ENCODE results near the gene GRIN1. TPM values are rescaled to one million over a fixed set of nuclear protein-coding genes. Genes with fewer than 3 reads are reported as not detected.
A peak's percentile ranks its signal among the peaks of the same experiment; 100 is the strongest.
"Not testable (repeated sequence)": the region's sequence is repeated elsewhere in the genome, so short reads cannot be mapped to it uniquely, and the experiment has no call there.

GRIN1 gene
- total RNA-seq, 2 donors from 2014 or later = 0.46 to 0.47 TPM

- DNase-seq, ATAC-seq: not testable (repeated sequence)
- intact Hi-C loops (cut with DNase I, micrococcal nuclease) = loop anchor here in 1 of 2 donors (5.0 kb wide), 1 partner anchor 104 kb away; the partner anchor contains the start of genes CYSRT1 and RNF224
Observed at GRCh38 chr9:137122796-137123467, 16.0 kb upstream of the GRIN1 start.

GRCh38 chr9:137123468-137123837, 15.5 kb upstream of the GRIN1 start:
- intact Hi-C loops (cut with DNase I, micrococcal nuclease) = loop anchor here in 1 of 2 donors (5.0 kb wide), 1 partner anchor 104 kb away; the partner anchor contains the start of genes CYSRT1 and RNF224
- DNase-seq (no peak), ATAC-seq (no peak)

- not testable (repeated sequence) for DNase-seq, ATAC-seq
- intact Hi-C loops (cut with DNase I, micrococcal nuclease) = loop anchor here in 1 of 2 donors (5.0 kb wide), 1 partner anchor 103 kb away; the partner anchor contains the start of genes CYSRT1 and RNF224
Observed at GRCh38 chr9:137123952-137124462, 14.9 kb upstream of the GRIN1 start.

- ATAC-seq = no peak
- intact Hi-C loops (cut with DNase I, micrococcal nuclease) = no loop called here
- DNase-seq = no peak
Observed at GRCh38 chr9:137126786-137127185, 12.2 kb upstream of the GRIN1 start.

GRCh38 chr9:137127301-137128157, 11.4 kb upstream of the GRIN1 start:
- intact Hi-C loops (cut with DNase I, micrococcal nuclease) = no loop called here
- DNase-seq (peak in 1 of 2 donors; percentile 35), ATAC-seq (no peak)

- ATAC-seq = no peak
- DNase-seq = no peak
- intact Hi-C loops (cut with DNase I, micrococcal nuclease) = no loop called here
Observed at GRCh38 chr9:137128158-137128861, 10.6 kb upstream of the GRIN1 start.

- intact Hi-C loops (cut with DNase I, micrococcal nuclease) = no loop called here
- ATAC-seq = peak; percentile 1
Observed at GRCh38 chr9:137128862-137129455, 10.0 kb upstream of the GRIN1 start.

GRCh38 chr9:137129456-137130175, 9.3 kb upstream of the GRIN1 start:
- ATAC-seq = peak; percentile 99
- DNase-seq = peak; percentile 86 to 90
- intact Hi-C loops (cut with DNase I, micrococcal nuclease) = no loop called here

More at GRCh38 chr9:137128862-137129455, 10.0 kb upstream of the GRIN1 start:
- DNase-seq = peak in 1 of 2 donors; percentile 26

- intact Hi-C loops (cut with DNase I, micrococcal nuclease) = no loop called here
- no peak for DNase-seq
- ATAC-seq = no peak
Observed at GRCh38 chr9:137130176-137130755, 8.7 kb upstream of the GRIN1 start.

- ATAC-seq (no peak), DNase-seq (no peak)
- intact Hi-C loops (cut with DNase I, micrococcal nuclease) = no loop called here
Observed at GRCh38 chr9:137134191-137134590, 4.8 kb upstream of the GRIN1 start.

GRCh38 chr9:137135154-137135553, 3.8 kb upstream of the GRIN1 start:
- DNase-seq; intact Hi-C loops (cut with DNase I, micrococcal nuclease); ATAC-seq: not testable (repeated sequence)

- intact Hi-C loops (cut with DNase I, micrococcal nuclease) = no loop called here
- DNase-seq (peak in 1 of 2 donors; percentile 49), ATAC-seq (peak; percentile 94)
Observed at GRCh38 chr9:137136261-137136880, 2.6 kb upstream of the GRIN1 start.

- DNase-seq = no peak
- ATAC-seq = no peak
- intact Hi-C loops (cut with DNase I, micrococcal nuclease) = no loop called here
Observed at GRCh38 chr9:137136881-137137607, 1.9 kb upstream of the GRIN1 start.

- intact Hi-C loops (cut with DNase I, micrococcal nuclease) = no loop called here
Observed at GRCh38 chr9:137138058-137138721, 764 bp upstream of the GRIN1 start.

GRCh38 chr9:137139468-137140150, 655 bp downstream of the GRIN1 start:
- ATAC-seq = no peak
- intact Hi-C loops (cut with DNase I, micrococcal nuclease) = loop anchor here in 1 of 2 donors (5.0 kb wide), 1 partner anchor 53 kb away; no protein-coding TSS in a partner anchor
- DNase-seq = no peak

More at GRCh38 chr9:137138058-137138721, 764 bp upstream of the GRIN1 start:
- ATAC-seq = no peak
- DNase-seq = no peak
